CD4-positive, alpha-beta T cell treated with Interleukin-10 for 1 hour (primary cell): ENCODE measurements around the gene TMEM179.
"Not testable (repeated sequence)": the region's sequence is repeated elsewhere in the genome, so short reads cannot be mapped to it uniquely, and the experiment has no call there.

ENCODE experiments used
- DNase-seq: peaks from one replicate; pipeline ENCODE4 v3.0.0-alpha.2; 2020

TMEM179 gene

DNA sequence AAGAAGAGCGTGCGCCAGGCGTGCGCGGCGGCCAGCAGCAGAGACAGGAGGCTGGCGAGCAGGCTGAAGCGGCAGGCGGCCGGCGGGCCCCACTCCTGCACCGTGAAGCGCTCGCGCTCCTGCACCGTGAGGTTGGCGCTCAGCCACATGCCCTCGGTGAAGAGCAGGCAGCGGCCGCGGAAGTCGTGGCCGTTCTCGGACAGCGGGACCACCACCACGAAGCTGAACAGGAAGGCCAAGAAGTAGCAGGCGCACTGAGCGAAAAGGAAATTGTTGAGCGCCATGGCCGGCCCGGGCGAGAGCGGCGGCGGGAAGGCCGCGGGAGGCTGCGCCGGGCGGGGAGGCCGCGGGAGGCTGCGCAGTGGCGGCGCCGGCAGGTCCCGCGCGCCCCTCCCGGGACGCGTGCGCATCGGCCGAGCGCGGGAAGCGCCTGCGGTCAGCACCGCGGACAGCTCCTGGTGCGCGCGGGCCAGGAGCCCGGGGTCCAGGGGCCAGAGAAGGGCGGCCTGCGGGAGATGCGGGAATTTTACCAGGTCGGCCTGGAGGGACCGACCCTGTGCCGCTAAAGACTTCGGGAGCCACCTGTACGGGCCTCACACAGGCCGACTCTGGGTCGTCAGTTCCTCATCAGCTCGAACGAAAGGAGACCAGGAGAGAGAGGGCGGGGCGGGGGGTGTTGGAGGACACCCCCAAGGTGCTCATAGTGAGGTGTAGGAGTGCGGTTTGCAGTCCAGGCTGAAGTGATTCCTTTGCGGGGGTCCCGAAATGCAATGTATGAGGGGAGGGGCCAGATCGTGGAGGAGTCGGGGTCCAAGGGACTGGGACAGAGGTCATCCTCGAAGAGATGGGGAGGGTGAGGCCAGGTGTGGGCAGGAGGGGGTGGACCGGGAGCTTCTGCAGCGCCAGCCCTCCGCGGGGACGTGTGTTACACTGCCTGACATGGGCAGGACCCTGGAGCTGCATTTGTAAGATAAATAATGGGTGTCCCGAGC lies at the start of gene TMEM179:
Gene TMEM179 (minus strand): TSS at position 315 of the 992 bp plus-strand sequence. CDS start 31 bp downstream, at position 284.
- DNase-seq, result no peak

DNA sequence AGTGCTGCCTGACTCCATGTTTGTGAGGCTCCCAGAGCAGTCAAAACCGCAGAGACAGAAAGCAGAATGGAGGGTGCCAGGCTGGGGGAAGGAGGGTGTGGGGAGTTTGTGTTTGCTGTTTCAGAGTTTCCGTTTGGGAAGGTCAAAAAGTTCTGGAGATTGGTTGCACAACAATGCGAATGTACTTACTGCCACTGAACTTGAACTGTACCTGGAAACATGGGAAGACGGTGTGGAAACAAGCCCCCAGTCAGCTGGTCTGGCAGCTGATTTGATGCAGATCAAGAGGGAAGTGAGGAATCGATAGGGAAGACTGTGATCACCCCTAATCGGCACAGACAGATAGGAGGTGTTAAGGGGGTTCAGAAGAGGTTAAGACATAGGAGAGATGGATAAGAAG lies 49.5 kb upstream of the TMEM179 start:
- no peak for DNase-seq

DNA sequence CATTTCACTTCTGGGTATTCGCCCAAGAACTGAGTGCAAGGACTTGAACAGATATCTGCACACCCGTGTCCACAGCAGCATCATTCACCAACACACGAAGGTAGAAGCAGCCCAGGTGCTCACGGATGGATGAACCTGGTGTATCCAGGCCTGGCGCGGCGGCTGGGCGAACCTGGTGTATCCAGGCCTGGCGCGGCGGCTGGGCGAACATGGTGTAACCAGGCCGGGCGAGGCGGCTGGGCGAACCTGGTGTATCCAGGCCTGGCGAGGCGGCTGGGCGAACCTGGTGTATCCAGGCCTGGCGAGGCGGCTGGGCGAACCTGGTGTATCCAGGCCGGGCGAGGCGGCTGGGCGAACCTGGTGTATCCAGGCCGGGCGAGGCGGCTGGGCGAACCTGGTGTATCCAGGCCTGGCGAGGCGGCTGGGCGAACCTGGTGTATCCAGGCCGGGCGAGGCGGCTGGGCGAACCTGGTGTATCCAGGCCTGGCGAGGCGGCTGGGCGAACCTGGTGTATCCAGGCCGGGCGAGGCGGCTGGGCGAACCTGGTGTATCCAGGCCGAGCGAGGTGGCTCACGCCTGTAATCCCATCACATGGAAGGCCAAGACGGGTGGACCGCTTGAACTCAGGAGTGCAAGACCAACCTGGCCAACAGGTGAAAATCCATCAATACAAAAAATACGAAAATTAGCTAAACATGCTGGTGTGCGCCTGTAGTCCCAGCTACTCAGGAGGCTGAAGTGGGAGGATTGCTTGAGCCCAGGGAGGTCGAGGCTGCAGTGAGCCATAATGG lies 48.8 kb upstream of the TMEM179 start:
- DNase-seq, result not testable (repeated sequence)

DNA sequence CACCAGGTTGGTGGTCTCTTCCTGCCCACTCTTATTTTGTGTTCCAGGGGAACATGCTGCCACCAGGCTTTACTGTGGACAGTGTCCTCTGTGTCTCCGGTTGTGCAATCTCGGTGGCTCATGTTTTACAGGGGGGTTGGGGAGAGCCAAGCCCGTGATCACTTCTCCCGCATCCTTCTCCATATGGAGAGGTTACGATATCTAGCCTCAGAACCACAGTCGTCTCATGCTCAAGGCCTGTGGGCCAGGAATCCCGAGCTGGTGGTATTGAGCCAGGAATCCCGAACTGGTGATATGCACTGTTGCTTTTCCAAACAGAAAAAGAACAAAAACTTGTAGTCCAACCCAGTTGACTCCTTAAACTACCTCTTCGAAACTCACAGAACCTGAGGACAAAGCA lies 47.8 kb upstream of the TMEM179 start:
- DNase-seq, result no peak

DNA sequence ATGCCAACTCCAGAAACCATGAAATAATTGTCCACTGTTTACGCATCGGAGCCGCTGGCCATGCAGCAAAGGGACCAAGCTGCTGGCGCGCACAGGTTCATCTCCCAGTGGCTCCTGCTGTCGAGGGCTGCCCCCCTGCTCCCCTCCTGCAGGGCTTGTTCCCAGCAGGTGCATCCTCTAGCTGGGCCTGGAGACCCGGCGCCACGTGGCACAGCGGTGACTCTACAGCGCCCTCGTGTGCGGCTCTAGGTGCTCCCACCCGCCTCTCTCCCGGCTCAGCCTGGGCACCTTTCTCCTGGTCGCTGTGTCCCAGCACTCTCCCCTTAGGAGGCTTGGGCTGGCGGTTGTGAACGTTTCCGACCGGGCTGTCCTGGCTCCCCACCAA lies 47.3 kb upstream of the TMEM179 start:
- DNase-seq, result no peak

DNA sequence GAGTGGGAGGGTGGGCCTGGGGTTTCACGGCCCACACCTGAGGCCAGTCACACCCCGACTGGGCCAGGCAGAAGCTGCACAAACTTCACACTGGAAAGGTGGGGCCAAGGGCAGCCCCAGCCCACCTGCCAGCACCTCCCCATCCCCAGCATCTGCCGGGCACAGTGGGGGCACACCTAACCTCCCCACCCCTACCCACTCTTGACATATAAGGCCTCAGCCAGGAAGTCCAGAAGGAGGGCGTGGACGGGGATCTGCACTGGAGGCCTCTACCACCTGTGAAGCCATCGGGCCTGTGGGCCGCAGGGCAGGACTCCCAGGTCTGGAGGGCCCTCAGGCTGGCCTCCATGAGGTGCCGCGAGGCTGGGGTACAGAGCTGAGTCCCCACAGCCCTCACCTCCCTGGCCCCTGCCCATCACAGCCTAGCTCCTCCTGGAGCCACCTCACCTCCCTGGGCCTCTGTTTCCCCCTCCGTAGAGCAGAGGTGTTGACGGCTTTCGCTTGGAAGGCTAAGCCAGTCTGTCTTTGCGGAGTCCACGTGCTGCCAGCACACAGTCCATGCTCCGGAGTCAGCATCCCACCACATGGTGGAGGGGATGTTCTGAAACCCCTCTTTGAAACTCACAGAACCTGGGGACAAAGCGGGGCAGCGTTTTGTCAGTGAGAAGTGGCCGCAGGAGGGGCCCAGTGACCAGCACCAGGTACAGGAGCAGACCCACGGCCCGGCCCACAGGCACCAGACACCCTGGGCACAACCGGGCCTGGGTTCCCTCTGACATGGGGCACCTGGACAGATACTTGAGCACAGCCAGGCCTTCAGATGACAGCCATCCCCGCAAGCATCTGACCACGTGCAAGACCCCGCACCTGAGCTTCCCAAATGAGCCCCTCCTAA lies 46.7 kb upstream of the TMEM179 start:
- no peak for DNase-seq

DNA sequence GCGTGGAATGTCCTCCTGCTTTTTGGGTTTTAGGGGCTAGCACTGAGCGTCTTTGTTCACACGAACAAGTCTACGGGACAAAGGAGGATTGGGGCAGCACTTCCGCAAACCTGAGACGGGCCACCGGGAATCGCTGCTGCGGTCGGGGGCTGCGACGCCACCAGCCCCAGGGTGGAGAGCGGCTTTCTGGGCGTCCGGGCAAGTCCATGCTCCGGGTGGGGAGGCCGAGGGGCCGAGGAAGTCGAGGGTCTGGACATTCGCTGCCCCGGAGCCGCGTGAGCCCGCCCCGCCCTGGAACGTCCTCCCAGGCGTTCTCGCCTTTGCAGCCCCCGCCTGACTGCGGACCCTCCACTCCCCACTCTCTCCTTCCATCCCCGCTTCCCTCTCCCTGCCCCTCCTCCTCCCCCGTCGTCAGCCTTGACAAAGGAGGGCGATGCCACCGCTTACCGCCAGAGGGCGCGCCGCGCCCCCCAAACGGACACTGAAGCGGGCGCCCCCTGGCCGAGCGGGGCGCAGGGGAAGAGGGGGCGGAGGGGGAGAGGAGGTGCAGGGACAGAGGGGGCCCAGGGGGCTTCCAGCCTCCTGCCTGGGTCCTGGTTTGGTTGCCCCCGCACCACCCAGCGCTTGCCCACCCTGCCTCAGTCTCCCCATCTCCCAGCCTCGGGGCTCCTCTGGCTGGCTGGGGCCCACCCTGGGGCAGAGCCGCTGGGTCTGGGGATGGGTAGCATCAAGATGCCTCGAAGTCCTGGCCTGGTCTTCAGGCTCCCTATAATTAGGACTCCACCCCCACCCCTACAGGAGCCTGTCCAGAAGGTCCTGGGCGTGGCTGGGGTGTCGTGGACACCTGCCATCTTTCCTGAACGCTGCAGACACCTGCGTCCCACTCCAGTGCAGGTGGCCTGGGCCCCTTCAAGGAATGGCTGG lies 45.7 kb upstream of the TMEM179 start:
- peak; percentile 65 for DNase-seq

DNA sequence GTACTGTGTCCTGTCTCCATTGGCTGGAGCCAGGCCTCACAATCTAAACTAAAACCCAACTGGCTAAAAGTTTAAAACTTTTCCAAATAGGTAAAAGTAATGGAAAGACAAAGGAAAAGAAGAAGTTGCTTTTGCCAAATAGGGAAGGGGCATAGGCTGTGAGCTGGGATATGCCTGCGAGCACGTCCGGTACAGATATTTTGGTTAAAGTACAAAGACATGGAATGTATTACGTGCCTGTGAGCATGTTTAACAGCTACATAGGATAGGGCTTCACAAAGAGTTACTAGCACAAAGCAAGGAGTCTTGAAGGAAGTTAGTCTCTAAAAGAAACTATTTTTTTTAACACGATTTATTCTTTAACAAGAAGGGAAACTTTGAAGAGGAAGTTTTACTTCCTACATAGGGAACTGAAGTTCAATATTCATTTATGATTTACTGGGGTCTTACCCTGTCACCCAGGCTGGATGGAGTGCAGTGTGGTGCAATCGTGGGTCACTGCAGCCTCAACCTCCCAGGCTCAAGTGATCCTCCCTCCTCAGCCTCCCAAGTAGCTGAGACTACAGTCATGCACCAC lies 43.0 kb upstream of the TMEM179 start:
- DNase-seq, result no peak

DNA sequence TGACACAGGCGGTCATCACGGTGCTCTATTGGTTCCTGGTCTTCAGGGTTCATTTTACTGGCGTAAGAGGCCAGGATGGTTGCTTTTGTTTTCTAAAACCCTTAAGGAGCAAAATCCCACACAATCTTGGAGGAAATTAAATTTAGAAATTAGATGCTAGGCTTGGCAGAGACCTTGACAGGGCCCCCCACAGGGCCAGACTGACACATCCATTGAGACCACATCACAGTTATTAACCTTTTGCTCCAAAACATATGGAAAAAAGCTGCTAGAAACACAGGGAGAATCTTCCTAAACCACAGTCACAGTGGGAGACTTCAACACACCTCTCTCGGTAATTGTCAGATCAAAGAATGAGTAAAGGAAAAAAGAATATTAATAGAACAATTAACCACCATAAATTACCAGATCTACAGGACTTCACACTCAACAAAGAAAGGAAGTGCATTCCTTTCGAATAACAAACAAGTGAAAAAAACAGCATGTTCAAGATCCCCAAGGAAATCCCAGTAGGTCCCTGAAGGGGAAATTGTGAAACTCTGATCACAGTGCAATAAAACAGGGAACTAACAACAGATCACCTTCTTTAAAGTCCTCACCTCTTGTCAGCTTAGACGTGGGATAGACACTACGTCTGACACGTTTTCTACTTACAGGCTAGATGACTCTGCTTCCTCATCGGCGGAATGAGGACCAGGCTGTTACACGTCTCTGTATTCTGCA lies 40.2 kb upstream of the TMEM179 start:
- no peak for DNase-seq

DNA sequence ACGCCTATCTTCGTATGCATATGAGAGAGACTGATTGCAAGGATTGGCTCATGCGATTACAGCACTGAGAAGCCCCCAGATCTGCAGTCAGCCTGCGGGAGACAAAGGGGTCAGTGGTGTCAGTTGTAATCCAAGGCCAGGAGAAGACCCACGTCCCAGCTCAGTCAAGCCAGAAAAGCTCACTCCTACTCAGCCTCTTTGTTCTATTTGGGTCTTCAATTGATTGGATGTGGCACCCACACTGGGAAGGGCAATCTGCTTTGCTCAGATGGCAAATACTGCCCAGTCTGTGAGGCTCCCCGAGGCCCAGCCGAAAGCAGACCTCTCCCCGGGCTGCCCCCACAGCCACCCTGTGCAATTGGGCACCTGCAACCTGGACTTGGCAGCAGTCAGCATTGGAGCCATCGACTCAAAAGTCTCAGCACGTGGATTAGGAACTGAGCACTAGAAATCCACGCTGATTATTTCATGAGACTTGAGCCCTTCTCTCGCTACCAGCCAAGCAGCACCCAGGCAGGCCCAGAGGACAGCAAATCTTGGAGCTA lies 39.6 kb upstream of the TMEM179 start:
- no peak for DNase-seq

DNA sequence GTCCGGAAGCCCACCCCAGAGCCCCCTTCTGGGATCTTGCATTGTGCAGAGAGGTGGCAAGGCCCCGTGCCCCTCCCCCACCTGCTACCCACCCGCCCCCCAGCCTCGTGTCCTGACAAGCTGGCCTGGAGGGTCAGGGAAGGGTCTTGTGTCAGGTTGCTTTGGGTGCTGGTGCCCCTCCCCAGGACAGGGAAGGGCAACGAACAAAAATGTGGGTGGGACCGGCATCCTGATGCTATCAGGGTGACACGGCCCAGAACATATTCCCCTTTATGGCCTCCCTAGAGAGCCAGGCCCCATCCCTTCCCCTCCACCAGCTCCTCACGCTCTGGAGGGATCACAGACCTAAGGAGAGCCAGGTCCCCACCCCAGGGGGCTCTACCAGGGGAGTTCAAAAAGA lies 38.7 kb upstream of the TMEM179 start:
- no peak for DNase-seq

DNA sequence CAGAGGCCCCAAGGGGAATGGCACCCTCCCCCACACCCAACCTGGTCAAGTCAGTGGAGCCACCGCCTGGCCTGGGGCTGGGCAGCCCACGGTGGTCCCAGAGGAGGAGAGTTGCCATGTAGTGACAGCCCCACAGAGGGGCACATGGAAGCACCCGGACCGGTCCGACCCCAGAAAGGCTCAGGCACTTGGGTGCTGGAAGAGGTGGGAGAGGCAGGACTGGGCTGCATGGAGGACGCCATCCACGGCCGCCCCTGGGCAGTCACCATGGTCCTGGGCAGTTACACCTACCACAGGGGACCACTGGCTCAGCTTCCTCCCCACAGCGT lies 37.9 kb upstream of the TMEM179 start:
- DNase-seq, result no peak

DNA sequence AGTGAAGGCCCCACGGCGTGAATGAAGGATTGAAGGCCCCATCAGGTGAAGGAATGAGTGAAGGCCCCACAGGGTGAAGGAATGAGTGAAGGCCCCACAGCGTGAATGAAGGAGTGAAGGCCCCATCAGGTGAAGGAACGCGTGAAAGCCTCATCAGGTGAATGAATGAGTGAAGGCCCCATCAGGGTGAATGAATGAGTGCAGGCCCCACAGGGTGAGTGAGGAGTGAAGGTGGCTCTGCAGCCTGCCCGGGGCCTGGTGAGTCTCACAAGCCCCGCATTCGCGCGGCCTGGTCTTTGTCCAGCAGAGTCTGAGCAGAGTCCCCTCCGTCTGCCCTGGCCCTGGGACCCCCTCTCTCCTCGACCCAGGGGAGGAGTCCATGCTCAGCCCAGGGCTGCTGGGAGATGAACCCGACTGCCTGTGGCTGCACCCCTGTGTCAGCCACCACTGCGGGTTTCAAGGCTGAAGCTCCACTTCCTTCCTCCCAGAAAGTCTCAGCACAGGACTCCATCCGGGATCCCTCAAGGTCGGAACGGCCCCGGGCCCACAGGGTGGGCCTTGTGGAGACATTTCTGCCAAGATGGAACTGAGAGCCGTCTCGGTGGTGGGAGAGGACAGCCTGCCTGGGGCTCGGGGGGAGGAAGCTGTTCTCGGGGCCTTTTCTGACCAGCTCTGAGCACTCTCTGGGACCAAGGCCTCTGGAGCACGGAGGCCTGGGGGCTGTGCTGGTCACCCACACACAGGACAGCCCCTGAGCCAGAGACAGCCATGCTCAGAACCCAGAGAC lies 37.4 kb upstream of the TMEM179 start:
- DNase-seq, result no peak

DNA sequence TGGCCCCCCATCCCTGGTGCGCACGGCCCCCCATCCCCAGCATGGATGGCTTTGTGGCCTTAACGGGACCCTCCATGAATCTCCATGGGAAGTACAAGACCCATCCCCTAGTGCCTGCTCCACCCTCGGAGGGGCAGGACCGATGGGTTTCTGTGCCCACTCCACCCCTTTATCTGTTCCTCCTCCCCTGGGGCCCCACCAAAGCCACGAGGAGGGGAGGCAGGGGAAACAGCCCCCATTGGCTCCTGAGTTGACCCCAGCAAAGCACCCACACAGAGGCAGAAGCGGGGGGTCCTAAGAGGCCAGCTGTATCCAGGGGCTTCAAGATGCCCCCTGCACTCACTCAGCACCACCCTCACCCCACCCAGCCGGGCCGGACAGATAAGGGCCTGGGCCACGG lies 36.1 kb upstream of the TMEM179 start:
- no peak for DNase-seq

DNA sequence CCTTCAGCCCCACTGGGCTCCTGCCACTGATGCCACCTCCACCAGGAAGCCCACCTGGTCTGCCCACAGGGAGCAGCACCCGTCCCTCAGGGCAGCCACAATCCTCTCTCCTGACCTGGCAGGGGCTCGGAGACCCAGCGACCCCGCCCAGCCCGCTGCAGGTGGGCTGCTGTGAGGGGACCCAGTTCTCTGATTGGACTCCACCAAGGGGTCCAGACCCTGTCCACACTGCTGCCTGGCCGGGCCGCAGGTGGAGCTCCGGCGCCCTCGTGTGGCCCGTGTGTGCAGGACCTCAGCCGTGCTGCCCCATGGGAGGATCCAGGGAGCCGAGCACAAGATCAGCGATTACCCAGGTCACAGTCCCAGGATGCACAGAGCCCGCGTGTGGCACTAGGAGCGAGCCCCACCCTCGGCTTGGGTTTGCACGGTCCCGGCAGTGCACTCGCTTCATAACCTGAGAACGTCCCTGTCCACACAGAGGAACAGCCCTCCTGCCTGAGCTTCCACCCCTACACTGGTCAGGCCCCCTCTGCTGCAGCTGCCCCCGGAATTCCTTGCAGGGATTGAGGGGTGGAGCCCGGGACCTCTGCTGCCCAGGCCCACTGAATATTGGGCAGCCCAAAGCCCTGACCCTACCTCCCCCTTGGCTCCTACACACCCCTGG lies 35.4 kb upstream of the TMEM179 start:
- peak; percentile 44 for DNase-seq

DNA sequence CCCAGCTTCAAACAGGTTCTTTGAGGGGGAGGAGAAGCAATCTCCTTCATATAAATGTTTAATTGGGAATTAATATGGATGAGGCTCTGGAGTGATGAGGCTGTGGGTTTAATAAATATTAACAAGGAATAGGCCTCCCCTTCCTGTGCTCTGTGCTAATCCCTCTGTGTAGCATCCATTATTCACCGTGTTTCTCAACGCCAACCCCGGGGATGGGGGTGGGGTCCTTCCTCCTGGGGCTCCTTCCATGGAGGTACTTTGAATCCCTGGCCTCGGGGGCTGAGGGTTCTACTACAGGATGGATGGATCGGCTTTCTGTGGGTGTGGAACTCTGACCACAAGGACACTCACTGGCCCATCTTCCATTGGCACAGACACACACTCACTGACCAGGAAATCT lies 34.9 kb upstream of the TMEM179 start:
- DNase-seq, result no peak

DNA sequence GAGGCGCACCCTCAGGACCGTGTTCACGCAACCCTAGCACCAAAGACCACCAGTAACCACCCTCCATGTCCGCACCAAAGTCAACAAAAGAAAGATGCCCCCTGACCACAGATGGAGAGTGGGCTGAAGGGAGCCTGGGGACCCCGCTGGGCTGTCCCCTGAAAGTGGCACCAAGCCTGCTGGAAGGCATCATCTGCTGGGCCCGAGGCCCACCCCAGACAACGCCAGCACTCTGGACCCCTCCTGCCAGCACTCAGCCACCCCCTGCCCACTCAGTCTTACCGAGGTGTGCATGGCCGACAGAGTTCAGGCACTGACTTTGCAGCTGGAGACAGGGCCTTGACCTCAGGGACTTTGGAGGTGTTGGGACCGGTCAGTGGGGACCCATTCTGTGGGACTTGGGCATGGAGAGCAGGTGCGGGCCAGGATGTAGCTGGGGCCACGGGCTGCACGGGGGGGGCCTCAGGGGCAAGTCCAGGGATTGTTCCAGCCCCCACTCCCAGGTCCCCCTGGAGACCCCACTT lies 34.4 kb upstream of the TMEM179 start:
- DNase-seq, result no peak

DNA sequence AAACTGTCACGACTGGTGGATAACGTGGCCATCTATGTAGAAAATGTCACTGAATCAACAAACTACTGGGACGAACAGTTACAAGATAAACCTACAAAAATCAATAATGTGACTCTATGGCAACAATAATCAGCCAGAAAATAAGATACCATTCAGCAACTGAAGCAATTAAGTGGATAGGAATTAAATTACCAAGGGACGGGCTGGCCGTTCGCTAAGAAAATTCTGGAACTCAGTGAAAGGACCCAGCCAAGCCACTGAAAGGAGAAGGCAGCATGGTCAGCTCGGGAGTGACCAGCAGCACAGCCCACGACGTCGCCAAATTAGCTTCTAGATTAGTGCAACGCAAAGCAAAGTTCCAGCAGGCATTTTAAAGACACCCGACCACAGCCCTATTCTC lies 33.6 kb upstream of the TMEM179 start:
- DNase-seq, result no peak

DNA sequence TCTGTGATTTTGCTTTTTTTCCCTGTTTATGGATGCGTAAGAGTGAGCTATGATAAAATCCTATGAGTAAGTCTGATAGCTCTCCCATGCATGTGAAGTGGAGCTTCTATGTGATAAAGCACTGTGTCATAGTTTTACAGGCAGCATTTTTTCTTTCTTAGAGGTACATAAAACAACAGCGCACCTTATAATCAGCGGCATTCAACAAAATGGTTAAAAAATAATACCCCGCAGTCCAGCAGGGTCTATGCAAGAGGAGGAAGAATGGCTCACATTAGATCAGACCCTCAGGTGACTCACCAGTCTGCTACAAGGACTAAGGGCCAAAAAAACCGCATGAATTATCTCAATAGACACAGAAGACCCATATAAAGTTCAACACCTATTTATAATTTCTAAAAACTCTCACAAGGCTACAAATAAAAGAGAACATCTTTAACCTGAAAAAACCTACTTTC lies 33.0 kb upstream of the TMEM179 start:
- no peak for DNase-seq
